CD4-positive, alpha-beta T cell (primary cell): Measurements from ENCODE around the gene CHRNA9. TPM values are rescaled to one million over a fixed set of nuclear protein-coding genes. Genes with fewer than 3 reads are reported as not detected.
A peak's percentile ranks its signal among the peaks of the same experiment; 100 is the strongest.
"Not testable (repeated sequence)": the region's sequence is repeated elsewhere in the genome, so short reads cannot be mapped to it uniquely, and the experiment has no call there.

ENCODE experiments used
- ATAC-seq: fragments of 200-7000 bp; cut with Tn5 transposase; one replicate; pipeline ENCODE4 v1.10.0; 2022; ENCODE audit warnings: mild to moderate bottlenecking; ENCODE audit not compliant: poor library complexity
- CTCF ChIA-PET: fragments of 350-600 bp; sonication (Branson Sonifier 250); formaldehyde crosslinking; loops from one replicate; lab custom pipeline; 2021; ENCODE audit warnings: antibody characterized with exemption, inconsistent platforms; lab: Charles Lee
- POLR2A ChIA-PET: fragments of 350-600 bp; sonication (Branson Sonifier 250); formaldehyde crosslinking; loops from one replicate; lab custom pipeline; 2021; ENCODE audit warnings: antibody characterized with exemption, inconsistent platforms; lab: Charles Lee
- DNase-seq, 14 experiments: peaks; one replicate each; pipeline ENCODE4 v3.0.0-alpha.2; 2013 to 2020; ENCODE audit warnings: mixed read lengths in 2 of 14
- H3K27ac ChIP-seq, 2 donors: one replicate each; pipeline versions ENCODE4 v1.5.1 to v1.7.0; 2013; ENCODE audit warnings: low read length in 2 of 2, low read depth in 1 of 2, mild to moderate bottlenecking in 1 of 2
- H3K27me3 ChIP-seq, 2 experiments: 1 replicate in 1 of 2; 2 replicates in 1 of 2; pipeline versions ENCODE4 v1.6.1 to v1.7.0; 2013; ENCODE audit warnings: low read length in 2 of 2, control low read depth in 1 of 2, mild to moderate bottlenecking in 1 of 2, moderate library complexity in 1 of 2; ENCODE audit not compliant: insufficient read depth in 2 of 2, control insufficient read depth in 1 of 2
- H3K36me3 ChIP-seq: one replicate; pipeline ENCODE4 v1.6.1; 2013; ENCODE audit warnings: low read length, control low read depth; ENCODE audit not compliant: insufficient read depth
- H3K4me1 ChIP-seq: one replicate; pipeline ENCODE4 v1.6.1; 2013; ENCODE audit warnings: low read length, control low read depth; ENCODE audit not compliant: insufficient read depth
- H3K4me3 ChIP-seq: one replicate; pipeline ENCODE4 v1.5.1; 2013; ENCODE audit warnings: mild to moderate bottlenecking, low read length, moderate library complexity
- H3K9me3 ChIP-seq, 2 experiments: 1 replicate in 1 of 2; 2 replicates in 1 of 2; pipeline versions ENCODE4 v1.6.1 to v1.7.0; 2013; ENCODE audit warnings: low read length in 2 of 2, mild to moderate bottlenecking in 2 of 2, control low read depth in 1 of 2, moderate library complexity in 1 of 2; ENCODE audit not compliant: control insufficient read depth in 1 of 2, insufficient read depth in 1 of 2
- H3K27ac Mint-ChIP-seq: one replicate; pipeline ENCODE4 v1.8.0; 2020; ENCODE audit warnings: mixed read lengths
- H3K27me3 Mint-ChIP-seq: one replicate; pipeline ENCODE4 v1.8.0; 2021; ENCODE audit warnings: mixed read lengths
- H3K36me3 Mint-ChIP-seq: one replicate; pipeline ENCODE4 v1.8.0; 2021; ENCODE audit warnings: low read depth, mixed read lengths
- H3K4me1 Mint-ChIP-seq: one replicate; pipeline ENCODE4 v1.8.0; 2021; ENCODE audit warnings: low read depth, mixed read lengths
- H3K4me3 Mint-ChIP-seq: one replicate; pipeline ENCODE4 v1.8.0; 2020; ENCODE audit warnings: mild to moderate bottlenecking, mixed read lengths
- H3K9me3 Mint-ChIP-seq: one replicate; pipeline ENCODE4 v1.8.0; 2020; ENCODE audit warnings: mixed read lengths
- CTCF ChIP-seq: fragments of 200-600 bp; IDR thresholded peaks from one replicate; pipeline ENCODE4 v1.8.0; 2022; ENCODE audit warnings: antibody characterized with exemption, mild to moderate bottlenecking
- intact Hi-C, 2 experiments: fragments of 100-400 bp; cut with DNase I in 1 of 2; cut with micrococcal nuclease in 1 of 2; formaldehyde crosslinking; loops; one replicate each; pipeline versions ENCODE4 v1.15.1 to v1.9.0; 2023 to 2025; cut with DNase I, micrococcal nuclease
- total RNA-seq, 174 experiments: library from RNA in 2 of 174; stranded (reverse) in 2 of 174; gene quantifications; one replicate each; pipeline ENCODE4 v1.2.3 and lab custom pipeline; 2021 to 2026

CHRNA9 gene
- total RNA-seq, 2 experiments from 2014 or later = not detected

- Histone ChIP-seq H3K4me1 (peaks cover 58% of the 10 kb centered on the region), H3K9me3 (peaks cover 0 to 14% of the 10 kb centered on the region in 2 experiments), H3K4me3 (no peak overlapping the region), H3K27ac (no peak overlapping the region), H3K36me3 (no peaks in the 10 kb centered on the region), H3K27me3 (no peaks in the 10 kb centered on the region)
- no peak for DNase-seq
- H3K4me1 Mint-ChIP-seq = peaks cover 67% of the 10 kb centered on the region
- no peaks in the 10 kb centered on the region for H3K27me3 Mint-ChIP-seq
- CTCF ChIA-PET = no interaction called here
- ATAC-seq = no peak
- H3K4me3 Mint-ChIP-seq = no peak overlapping the region
- POLR2A ChIA-PET = no interaction called here
- no peak for TF ChIP-seq CTCF
- no peaks in the 10 kb centered on the region for H3K9me3 Mint-ChIP-seq
- H3K36me3 Mint-ChIP-seq = peaks cover 4% of the 10 kb centered on the region
- intact Hi-C loops = loop anchor here in 1 of 2 experiments (2.0 kb wide), 1 partner anchor 30 kb away; no protein-coding TSS in a partner anchor
- no peak overlapping the region for H3K27ac Mint-ChIP-seq
Observed at GRCh38 chr4:40294339-40294738, 40.8 kb upstream of the CHRNA9 start.

- not testable (repeated sequence) for H3K27ac Mint-ChIP-seq, H3K4me3 Mint-ChIP-seq, H3K27me3 ChIP-seq, H3K4me3 ChIP-seq, DNase-seq, H3K36me3 ChIP-seq, H3K9me3 Mint-ChIP-seq, ATAC-seq, H3K27me3 Mint-ChIP-seq, H3K36me3 Mint-ChIP-seq
- intact Hi-C loops = loop anchor here in 1 of 2 experiments (2.0 kb wide), 1 partner anchor 30 kb away; no protein-coding TSS in a partner anchor
- ChIA-PET POLR2A (interaction anchor here (0.7 kb wide), 1 partner anchor 30 kb away, joined by 4 read pairs; no protein-coding TSS in a partner anchor), CTCF (interaction anchor here (1.5 kb wide), 1 partner anchor 11 kb away, joined by 4 read pairs; no protein-coding TSS in a partner anchor)
- peak overlapping the region in 1 of 2 donors; percentile 3 for H3K27ac ChIP-seq
- H3K4me1 Mint-ChIP-seq = peaks cover 66% of the 10 kb centered on the region
- H3K9me3 ChIP-seq = peaks cover 0 to 14% of the 10 kb centered on the region in 2 experiments
- H3K4me1 ChIP-seq = peaks cover 58% of the 10 kb centered on the region
Observed at GRCh38 chr4:40295030-40295429, 40.1 kb upstream of the CHRNA9 start.

GRCh38 chr4:40295572-40295971 lies 39.6 kb upstream of the CHRNA9 start:
- Histone ChIP-seq H3K27ac (no peak overlapping the region), H3K4me1 (peaks cover 58% of the 10 kb centered on the region), H3K36me3 (no peaks in the 10 kb centered on the region), H3K9me3 (peaks cover 0 to 14% of the 10 kb centered on the region in 2 experiments), H3K4me3 (no peak overlapping the region), H3K27me3 (no peaks in the 10 kb centered on the region)
- POLR2A ChIA-PET = interaction anchor here (1.0 kb wide), 1 partner anchor 10 kb away, joined by 3 read pairs; no protein-coding TSS in a partner anchor
- ATAC-seq = no peak
- CTCF ChIA-PET = interaction anchor here (1.5 kb wide), 1 partner anchor 12 kb away, joined by 4 read pairs; no protein-coding TSS in a partner anchor
- DNase-seq = no peak
- intact Hi-C loops = loop anchor here in 1 of 2 experiments (2.0 kb wide), 1 partner anchor 31 kb away; no protein-coding TSS in a partner anchor
- Mint-ChIP-seq H3K4me1 (peaks cover 66% of the 10 kb centered on the region), H3K27me3 (no peaks in the 10 kb centered on the region), H3K27ac (no peak overlapping the region), H3K36me3 (peaks cover 4% of the 10 kb centered on the region), H3K4me3 (no peak overlapping the region), H3K9me3 (no peaks in the 10 kb centered on the region)
- TF ChIP-seq CTCF = no peak
